Left renal pelvis (tissue), 4 donors: Measurements from ENCODE around the gene RAD51B. TPM values are rescaled to one million over a fixed set of nuclear protein-coding genes. Genes with fewer than 3 reads are reported as not detected.

ENCODE experiments used
- DNase-seq, 4 donors: peaks; one replicate each; pipeline ENCODE4 v3.0.0-alpha.2; 2013; ENCODE audit warnings: low read depth in 4 of 4, low spot score in 3 of 4
- polyA plus RNA-seq, 4 donors: library from polyadenylated mRNA; unstranded; fragments of 120-200 nt; gene quantifications; one replicate each; pipeline ENCODE4 v1.2.1, GENCODE V29; 2013; ENCODE audit not compliant: insufficient read length in 4 of 4

RAD51B gene
- polyA plus RNA-seq, 4 donors, result 9.4 to 12.6 (median 11.6) TPM

DNA sequence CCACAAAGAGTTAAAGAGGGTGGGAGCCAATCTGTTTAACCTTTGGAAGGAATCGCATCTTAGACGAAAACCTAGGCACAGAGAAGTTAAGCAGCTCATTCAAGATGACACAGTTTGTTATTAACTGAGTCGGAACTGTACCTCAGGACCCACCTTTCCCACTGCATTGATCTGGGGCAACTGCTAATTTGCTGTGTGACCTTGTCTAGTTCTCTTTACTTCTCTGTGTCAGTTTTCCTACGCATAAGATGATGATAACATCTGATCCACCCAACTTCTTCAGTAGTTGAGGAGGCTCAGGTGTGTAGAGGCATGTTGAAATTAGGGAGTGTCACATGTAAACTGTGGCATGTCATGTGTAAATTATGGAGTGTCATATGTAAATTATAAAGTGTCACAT, 787.1 kb downstream of the RAD51B start:
- no peak for DNase-seq

DNA sequence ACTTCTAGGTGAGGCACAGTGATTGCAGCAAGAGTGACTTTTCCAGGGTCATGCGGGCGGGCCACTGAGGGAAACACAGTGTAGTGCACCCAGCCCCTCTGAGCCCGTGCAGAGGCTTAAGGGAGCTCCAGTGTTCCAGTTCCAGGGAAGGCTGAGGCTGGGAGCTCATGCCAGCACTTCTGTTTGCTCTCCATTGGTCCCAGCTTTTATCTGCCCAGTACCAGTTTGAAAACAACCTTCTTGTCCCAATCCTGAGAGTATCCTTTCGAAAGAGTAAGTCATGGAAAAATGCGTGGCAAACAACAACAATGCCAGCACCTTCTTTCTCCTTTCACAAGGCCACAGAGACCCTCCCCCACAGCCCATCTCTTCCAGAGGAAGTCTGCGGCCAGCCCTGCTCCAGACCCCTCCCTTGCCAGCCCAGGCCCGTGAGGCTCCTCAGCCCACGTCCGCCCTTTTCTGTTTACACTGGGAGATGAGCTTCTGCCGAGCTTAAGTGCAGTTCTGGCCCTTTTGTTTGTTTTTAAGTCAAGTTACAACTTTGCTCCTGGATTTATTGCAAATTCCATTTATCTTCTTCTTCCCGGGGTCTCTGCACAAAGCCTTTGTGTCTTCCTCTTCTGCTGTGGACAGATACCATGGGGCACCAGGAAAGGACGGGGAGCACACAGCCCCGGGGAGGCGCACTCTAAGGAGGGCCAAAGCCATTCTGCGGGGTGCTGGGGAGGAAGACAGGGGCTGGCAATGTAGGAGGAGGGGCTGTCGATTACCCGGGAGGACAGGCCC, 787.7 kb downstream of the RAD51B start:
- DNase-seq, result no peak

DNA sequence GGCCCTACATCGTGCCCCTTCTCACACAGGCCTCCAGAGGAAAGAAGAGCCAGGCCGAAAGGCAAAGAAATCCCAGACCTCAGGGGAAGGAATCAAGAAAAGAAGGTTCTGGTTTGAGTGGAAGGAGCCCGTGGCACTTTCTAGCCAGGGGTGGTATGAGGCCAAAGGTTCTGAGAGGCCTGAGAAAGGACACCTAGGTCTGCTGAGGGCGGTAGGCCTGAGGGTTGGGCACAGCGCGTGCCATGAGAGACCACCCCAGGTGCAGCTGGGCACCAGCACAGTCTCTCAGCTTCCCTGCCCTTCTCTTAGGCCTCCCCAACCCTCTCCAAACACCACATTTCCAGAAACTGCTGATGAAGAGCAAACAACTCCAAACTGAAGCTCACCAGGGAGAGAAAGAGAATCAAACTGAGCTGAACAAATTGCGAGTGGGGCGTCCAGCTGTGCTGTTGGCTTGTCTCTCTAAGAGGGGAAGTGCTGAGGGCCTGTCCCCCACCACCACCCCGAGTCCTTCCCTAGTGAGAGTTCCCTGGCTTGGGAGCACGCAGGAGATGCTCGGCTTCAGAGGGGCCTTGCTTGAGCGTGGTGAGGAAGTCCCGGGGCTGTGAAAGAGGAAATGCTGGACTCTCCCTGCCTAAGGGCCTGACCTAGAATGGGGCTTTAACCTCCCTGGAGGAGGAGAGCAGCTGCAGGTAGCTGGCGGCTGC, 788.4 kb downstream of the RAD51B start:
- no peak for DNase-seq

DNA sequence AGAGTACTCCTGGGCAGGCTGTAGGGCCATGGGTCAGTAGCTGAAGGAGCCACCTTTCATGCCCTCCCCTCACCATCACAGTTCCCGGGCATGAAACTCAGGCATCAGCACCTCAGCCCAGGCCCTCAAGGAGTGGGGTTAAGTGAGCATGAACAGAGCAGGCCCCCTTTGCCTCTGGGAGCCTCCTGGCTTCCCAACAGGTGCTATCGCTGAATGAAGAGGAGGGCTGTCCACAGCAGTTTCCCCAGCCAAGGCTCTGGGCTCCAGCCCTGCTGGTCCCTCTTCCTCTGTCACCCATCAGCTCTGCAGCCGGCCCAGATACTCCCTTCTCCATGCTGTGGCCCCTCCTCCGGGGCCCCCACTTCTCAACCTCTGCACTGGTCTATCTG, 789.0 kb downstream of the RAD51B start:
- DNase-seq, result no peak

DNA sequence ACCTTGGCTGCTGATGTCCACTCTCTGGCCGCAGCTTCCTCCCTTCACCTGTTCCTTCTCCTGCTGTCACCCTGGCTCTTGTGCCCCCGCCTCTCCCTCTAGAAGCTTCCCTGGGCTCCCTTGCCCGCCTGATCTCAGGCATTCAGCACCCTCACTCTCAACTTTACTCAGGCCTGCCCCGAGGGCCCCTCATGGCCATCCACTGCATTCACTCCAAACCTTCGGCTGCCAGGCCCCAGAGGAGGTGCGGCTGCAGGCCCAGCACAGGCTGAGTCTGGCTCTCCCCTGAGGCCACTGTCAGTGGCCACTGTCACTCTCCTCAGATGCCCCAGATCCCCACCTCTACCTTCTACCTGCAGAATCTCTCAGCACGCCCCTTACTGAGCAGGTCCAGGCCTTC, 789.4 kb downstream of the RAD51B start:
- DNase-seq, result no peak

DNA sequence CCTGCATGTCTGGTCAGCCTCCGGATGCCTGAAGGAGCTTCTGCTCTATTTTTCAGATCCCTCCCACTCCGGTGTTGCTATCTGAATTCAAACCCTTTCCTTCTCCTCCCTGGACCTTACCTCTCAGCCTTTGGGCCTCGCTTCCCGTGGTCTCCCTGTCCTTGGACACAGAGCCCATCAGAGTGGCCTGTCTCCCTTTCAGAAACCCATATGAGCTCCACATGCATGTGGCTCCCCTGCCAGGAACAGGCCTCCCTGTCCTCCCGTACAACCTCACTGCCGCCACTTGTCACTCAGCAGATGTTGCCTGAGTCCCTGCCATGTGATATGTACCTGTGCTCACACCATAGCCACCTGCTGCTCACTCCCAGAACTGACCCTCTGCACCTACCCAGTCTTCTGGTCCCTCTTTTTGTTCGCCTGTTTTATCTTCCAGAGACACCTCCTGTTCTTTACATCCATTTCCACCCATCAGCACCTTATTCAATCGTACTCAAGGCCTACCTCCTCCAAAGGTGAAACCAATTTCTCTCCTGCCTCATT, 790.7 kb downstream of the RAD51B start:
- no peak for DNase-seq

DNA sequence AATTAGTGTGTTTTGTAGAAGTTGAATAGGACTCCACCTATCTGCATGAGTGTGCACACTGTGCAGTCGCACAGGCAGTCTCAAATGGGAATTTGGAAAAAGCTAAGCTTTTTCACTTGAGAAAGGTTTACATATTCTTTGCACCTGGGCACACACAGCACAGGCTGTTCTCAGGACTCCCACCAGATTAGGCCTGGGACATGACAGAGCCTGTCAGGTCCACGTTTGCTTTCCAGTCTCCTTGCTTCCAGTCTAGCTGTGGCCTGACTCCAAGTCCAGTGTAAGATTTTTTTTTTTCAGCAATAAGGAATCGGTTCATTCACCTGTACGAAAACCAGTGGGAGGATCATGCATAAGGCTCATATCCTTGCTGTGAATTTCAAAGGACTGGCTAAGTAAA, 792.0 kb downstream of the RAD51B start:
- DNase-seq, result no peak

DNA sequence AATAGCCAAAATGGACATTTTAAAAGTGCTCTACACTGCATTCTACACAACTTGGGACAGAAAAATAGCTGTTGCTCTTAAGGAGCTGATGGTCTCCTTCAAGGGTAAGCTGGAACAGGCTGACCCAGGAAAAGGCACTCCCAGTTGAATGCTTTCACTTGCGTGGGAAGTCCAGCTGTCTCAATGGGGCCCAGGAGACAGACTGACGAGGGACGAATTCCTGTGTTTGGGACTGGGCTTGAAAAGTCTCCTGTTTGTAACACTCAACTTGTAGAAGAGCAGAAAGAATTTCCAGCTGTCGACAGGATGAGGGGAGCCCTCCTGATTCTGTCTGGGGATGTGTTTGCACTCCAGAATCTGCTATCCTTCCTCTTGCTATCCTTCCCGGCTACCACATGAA, 792.5 kb downstream of the RAD51B start:
- no peak for DNase-seq

DNA sequence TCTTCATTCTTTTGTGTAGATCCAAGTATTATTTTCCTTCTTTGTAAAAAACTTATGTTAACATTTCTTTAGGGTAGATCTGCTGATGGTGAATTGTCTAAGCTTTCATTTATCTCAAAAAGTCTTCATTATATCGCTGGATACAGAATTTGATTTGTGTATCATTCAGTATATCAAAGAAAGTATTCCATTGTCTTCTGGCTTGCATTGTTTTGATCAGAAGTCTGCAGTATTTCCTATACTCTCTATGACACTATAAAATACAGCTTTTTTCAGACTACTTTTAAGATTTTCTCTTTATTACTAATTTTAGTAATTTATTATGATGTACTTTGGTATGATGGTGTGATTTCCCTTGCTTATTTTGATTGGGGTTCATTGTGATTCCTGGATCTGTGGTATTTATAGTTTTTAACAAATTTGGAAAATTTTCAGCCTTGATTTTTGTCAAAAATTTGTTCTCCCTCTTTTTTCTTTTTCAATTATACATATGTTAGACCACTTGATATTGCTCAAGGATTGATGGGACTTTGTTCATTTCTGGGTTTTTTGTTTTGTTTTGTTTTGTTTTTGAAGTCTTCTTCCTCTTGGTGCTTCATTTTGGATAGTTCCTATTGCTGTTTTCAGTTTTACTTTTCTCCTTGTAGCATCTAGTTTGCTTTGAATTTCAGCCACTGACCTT, 796.8 kb downstream of the RAD51B start:
- DNase-seq, result no peak

DNA sequence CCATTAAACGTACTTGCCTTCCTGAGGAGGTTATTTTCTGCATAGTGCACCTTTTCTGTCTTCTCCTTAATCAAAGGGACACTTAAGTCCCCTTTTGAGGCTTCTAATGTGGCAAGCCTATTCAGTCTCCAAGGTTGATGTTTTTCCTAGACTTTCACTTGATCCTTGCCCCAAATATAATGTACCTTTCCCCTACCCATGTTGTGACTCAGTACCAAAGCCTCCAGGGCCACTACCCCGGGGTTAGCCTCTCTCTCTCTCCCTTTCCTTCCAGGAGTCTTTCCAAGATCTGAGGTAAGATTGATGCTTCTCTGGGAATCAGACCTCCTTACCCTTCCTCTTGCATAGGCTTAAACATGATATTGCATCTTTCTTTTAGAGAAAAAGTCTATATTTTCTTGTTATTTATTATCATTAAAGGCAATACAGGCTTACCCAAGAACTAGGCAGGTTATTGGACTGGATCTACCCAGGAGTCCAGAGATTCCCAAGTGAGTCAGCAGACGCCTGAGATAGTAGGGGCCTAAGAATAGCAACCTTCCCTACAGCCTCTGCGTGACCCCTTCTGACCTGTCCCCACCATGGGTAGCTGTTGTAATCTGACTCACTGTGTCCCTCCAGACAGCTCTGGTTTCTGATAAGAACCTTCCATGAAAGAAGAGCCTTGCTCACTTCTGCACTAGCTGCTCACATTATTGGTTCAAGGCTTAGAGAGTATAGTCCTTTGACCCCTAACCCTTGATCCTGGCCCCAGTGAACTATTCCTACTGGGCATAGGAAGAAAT, 800.4 kb downstream of the RAD51B start:
- no peak for DNase-seq

DNA sequence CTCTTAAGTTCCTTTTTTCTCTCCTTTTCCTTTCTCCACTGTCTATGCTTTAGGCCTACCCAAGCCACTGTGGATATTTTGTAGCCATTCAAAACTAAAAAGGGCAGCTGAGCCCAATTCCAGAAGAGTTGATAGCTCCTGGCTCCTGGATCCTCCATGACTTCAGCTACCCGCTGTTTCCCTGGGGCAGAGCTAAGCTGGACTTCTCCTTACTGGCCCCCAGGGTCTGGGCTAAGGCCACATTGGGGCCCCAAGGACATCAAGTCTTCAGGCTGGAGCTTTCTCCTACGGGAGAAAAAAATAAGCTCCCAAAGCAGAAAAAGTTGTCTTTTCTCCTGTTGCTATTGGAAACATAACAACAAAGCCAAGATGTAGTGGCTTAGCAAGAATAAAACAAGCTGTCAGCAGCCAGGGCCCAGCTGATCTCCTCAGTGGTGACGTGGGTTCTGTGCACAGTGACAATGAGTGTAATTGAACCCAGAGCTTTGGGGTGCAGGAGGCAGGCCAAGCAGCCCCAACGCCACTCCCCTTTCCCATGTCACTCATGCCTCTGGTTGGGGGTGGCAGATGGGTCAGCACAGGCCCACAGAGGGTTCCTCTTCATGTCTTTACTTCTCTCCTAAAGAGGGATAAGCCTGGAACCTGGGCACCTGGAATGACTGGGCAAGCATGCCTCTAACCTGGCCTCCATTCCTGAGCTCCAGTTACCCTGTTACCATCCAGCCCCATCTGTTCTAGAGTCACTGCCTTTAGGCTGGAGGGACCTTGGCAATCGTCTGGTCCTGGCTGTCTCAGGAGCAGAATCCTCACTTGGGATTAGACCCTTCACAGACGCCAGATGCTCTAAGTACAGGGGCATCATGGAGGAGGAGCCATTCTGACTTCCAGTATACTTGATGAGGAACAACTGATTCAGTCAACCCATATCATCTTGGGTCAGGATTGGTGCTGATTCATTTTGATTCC, 802.1 kb downstream of the RAD51B start:
- no peak for DNase-seq

DNA sequence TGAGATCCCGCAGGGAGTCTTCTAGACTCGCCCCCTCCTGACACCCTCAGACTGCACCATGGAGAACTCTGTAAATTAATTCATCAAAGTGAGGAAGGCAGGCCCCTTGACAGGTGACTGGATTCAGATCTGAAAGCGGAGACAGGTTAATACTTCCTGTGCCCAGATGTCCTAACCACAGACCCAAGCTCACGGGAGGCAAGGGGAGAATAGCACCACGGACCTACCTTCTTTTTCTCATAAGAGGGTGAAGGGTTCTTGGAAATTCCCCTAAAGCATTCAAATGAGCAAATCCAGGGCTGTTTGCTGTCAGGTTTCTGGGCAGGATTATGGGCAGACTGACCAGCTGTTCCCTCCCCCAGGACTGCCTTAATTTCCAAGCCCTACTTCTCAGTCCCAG, 803.3 kb downstream of the RAD51B start:
- DNase-seq, result no peak

DNA sequence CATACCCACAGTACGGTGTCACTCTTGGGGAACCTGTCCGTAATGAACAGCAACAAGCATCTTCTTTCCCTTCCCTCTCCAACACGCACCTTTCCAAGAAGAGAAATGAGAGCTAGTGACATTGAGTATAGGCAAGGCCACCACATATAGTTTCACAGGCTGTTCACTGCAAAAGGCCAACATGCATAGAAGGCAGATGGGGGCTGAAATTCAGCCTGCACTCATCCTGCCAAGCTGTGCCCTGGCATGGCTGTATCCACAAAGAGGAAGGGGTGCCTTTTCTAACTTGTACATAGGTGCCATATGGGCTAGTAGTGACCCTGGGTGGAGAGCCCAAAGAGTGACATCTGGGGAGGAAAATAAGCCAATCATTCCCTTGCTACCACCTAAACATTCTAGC, 803.7 kb downstream of the RAD51B start:
- no peak for DNase-seq

DNA sequence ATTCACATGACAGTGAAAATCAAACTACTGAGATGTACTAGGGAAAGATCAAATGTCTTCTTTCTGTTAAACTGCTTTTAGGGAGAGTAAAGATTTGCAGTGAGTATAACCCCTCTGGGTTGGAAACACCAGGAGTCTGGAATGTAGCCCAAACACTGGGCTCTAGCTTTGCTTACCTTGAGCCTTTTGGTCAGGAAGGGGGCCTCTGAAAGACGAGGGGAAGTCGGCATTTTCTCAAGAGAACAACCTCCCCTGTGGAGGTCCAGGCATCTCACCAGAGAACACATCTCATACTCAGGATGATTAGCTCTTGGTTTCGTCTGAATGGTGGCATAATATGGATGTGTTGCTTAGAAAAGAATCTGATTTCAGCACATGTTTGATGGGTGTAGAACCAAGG, 804.2 kb downstream of the RAD51B start:
- no peak for DNase-seq

DNA sequence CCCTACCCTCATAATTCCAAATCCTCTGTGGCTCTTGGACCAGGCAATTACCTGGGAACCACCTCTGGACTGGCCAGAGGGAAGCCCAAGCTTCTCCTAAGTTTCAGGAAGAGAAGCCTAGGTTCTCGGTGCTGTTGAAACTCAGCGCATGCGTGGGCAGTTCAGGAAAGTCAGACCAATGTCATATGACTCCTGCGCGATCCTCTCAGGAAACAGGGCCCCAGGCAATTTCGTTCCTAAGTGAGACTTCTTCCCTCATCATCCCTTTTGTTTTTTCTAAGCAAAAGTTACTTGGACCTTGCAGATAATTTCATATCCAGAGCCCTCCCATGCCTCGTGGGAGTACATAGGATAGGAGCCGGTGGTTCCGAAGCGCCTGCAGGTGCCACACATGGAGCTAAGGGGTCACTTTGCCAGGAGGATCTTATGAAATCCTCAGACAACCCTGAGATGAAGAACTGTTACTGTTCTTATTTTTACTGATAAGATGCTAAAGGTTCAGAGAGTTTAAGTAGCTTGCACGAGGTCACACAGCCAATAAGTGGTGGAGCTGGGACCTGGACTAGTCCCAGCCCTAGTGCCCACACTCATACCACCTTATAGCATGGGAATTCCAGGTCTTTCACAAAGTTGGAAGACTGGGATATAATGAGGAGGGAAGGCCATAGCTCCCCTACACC, 805.1 kb downstream of the RAD51B start:
- no peak for DNase-seq

DNA sequence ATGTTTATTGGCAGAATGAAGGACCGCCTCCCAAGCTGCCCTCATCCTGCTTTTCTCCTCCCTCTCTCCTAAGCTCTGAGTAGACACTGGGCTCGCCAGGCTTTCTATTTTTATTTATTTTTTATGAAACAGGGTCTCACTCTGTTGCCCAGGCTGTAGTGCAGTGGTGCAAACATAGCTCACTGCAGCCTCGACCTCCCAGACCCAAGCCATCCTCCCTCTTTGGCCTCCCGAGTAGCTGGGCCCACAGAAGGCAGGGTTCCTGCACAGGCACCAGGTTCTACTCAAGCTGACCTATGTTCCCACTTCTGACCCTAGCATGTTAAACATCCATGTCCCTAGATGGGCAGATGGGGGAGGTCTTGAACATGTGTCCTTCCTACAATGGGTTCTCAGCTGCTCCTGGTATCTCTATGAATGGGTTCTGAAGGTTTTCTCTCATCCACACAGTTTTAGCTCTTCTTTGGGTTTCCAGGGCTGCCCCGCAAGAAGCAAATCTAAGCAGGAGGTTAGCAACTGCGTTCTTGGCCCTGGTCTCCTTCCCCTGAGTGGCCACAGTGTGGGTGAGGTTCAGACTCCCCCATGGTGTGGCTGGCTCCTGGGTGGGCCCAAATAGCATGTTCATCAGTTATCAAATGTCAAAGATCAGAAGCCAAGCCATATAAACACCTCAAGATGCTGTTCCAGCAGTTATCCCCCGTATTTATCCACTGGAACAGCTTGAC, 805.9 kb downstream of the RAD51B start:
- no peak for DNase-seq

DNA sequence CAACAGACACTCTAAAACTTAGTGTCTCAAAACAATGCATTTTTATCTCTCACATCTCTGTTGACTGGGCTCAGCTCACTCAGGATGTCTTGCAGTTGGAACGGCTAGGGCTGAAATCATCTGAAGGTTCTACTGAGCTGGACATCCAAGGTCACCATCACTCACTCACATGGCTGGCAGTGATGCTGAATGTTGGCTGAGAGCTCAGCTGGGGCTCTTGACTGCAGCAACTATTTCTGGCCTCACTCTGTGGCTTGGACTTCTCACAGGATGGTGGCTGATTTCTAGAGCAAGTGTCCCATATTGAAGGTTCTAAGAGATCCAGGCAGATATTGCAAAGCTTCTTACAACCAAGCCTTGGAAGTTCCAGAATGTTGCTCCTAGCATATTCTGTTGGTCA, 806.8 kb downstream of the RAD51B start:
- no peak for DNase-seq
